ENCODE data around the gene RMRP.
"Not testable (repeated sequence)": the region's sequence is repeated elsewhere in the genome, so short reads cannot be mapped to it uniquely, and the experiment has no call there.

The RMRP gene

DNA sequence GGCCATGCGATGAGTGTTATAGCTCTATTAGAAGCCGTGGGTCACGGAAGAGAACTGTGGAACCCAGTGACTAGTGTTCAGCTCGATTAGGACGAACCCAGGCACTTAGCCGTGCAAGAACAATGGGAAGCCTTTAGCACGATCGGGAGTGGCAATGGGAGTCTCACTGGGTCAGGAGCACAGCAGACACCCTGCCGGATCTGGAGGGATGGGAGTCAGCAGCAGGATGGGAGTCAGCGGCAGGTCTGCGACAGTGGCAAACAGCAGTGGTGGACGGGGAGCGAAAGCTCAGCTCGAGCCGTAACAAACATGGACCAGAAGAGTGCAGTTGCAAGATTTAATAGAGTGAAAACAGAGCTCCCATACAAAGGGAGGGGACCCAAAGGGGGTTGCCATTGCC, 17.4 kb downstream of the RMRP start:
- DNase-seq: not testable (repeated sequence)

- DNase-seq: no peak
Observed at GRCh38 chr9:35639631-35640030, 18.2 kb downstream of the RMRP start.

DNA sequence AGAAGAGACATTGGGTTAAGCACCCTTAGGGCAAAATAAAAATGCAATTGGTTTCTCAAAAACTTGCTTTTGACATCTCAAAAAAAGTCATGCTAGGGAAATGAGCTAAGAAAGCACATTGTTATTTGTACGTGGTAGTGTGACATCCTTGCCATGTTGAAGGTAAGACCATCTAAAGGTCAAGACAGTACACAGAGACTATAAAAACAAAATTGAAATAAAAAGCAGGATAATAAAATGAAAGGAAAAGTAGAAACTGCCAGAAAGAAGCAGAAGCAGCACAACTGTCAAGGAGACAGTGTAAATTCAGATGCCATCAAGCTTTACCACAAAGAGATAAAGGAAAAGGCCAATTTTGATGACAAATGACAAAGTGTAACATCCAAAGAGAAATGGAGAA, 18.6 kb downstream of the RMRP start:
- not testable (repeated sequence) for DNase-seq

GRCh38 chr9:35638751-35639150, 19.1 kb downstream of the RMRP start:
- peak in 1 of 2 experiments; percentile 47 for DNase-seq

DNA sequence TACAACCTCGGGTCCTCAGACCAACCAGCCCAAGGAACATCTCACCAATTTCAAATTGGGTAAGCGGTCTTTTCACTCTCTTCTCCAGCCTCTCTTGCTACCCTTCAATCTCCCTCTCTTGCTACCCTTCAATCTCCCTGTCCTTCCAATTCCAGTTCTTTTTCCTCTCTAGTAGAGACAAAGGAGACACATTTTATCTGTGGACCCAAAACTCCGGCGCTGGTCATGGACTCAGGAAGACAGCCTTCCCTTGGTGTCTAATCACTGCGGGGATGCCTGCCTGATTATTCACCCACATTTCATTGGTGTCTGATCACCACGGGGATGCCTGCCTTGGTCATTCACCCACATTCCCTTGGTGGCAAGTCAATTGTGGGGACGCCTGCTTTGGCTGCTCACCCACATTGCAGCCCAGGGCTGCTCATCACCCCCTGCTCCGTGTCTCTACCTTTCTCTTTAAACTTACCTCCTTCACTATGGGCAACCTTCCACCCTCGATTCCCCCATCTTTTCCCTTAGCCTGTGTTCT, 20.3 kb downstream of the RMRP start:
- not testable (repeated sequence) for DNase-seq

DNA sequence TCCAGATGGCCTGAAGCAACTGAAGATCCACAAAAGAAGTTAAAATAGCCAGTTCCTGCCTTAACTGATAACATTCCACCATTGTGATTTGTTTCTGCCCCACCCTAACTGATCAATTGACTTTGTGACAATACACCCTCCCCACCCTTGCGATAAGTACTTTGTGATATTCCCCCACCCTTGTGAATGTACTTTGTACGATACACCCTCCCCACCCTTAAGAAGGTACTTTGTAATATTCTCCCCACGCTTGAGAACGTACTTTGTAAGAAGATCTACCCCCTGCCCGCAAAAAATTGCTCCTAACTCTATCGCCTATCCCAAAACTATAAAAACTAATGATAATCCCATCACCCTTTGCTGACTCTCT, 21.0 kb downstream of the RMRP start:
- DNase-seq: not testable (repeated sequence)

- no peak for DNase-seq
Observed at GRCh38 chr9:35636135-35636876, 21.5 kb downstream of the RMRP start.

DNA sequence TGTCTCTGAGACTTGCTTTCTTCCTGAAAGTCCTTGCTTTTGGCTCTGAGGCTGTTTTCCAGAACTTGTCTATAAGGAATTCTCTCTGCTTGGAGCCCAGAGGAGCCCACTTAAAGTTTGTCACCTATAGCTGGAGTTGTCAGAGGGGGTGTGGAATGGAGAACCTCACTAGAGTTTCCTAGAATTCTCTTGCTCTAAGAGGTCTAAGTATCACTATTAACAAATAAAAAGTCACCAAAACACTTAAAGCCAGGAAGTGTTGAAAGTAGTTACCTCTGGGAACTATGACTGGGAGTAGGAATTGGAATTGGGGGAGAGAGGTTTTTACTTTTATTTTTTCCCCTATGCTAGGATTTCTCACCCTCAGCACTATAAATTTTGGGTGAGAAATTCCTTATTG, 22.1 kb downstream of the RMRP start:
- DNase-seq: no peak

- no peak for DNase-seq
Observed at GRCh38 chr9:35629597-35629996, 28.2 kb downstream of the RMRP start.

GRCh38 chr9:35628389-35628991, 29.3 kb downstream of the RMRP start:
- DNase-seq: no peak

DNA sequence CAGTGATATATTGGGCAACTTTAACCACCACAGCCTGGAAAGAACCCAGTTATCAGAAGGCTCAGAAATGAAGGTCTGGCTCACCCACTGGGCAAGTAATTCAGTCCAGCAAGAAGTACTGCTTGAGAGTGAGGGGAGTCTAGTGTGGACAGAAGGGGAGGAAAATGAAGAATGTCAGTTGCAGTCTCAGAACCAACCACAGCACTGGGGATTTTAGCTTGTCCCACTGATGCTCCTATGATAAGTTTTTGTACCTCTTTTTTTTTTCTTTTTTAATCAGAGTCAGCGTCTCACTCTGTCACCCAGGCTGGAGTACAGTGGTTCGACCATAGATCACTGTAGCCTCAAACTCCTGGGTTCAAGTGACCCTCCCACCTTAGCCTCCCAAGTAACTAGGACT, 30.2 kb downstream of the RMRP start:
- no peak for DNase-seq

DNA sequence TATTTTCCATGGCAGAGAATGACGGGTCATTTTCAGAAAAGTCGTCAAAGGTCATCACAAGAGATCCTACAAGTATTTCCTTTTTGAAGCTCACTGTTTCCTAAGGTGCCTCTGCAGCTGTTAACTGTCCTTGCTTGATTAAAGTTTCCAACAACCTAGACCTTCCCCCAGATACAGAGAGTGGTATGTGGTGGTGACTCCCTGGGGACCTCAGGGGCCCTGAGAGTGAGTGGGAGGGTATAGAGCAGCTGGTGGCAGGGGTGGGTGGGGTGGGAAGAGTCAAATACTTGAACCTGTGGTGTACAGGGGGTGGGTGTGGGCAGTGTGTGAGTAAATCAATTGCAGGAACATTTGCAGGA, 38.0 kb downstream of the RMRP start:
- DNase-seq: peak; percentile 41 to 57

DNA sequence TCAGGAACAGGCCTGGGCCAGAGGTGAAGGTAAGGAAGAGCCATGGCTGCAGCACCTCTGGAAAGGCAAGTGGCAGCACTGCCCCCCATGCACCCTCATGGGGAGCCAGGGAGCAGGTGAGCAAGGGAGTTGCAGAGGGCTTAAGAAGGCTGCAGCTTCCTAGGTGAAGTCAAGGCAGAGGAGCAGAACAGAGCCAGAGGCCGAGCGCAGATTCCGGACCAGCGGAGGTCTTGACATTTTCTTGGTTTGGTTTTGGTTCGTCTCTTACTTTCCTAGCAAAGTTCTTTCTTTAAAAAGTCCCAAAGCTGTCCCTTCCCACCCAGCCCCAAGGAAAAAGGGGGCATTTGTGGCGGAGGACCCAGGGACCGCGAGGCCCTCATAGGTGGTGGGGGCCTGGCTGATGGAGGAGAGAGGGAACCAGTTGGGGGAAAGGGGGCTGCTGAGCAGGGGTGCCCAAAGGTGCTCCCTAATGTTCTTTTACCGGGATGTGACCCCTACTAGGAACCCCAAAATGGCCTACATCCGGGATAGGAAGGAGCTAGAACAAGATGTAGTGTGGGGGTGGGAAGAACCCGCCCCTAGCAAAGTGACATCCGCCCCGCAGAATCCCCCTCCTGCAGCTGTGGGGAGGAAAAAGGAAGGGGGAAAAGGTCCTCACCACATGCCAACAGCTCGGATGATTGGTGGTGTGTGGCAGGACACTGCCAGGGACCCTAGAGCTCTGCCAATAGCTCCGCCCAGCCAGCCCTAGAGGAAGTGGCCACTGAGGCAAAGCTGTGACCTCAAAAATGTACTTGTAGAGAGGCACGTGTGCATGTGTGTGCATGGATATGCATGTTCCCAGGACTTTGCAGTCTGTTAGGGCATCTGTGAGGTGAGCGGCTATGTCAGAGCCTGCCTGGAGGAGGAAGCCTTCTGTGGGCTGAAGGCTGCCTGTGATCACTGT, 38.7 kb downstream of the RMRP start:
- peak; percentile 68 to 72 for DNase-seq

DNA sequence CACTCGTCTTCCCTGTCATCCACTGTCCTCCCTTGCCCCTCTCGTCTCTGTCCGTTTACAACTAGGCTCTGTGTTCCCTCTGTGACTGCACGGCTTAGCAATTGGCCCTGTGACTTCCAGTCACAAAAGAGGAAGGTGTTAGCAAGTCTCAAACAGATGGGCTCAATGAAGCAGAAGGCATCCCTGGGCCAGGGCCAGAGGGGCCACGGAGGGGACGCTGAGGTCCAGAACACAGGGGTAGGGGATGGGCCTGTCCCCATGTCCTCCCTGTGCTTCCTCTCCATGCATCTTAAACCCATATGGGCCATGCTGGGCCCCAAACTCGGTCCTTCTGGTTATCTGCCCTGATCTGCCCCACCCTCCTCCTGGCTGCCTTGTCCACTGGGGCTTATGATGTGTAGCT, 39.5 kb downstream of the RMRP start, which contains the start of gene CD72:
Gene CD72, minus strand, starts transcription at position 89 of the 403 bp plus-strand sequence. CDS start 110 bp downstream, outside the sequence.
- no peak for DNase-seq

DNA sequence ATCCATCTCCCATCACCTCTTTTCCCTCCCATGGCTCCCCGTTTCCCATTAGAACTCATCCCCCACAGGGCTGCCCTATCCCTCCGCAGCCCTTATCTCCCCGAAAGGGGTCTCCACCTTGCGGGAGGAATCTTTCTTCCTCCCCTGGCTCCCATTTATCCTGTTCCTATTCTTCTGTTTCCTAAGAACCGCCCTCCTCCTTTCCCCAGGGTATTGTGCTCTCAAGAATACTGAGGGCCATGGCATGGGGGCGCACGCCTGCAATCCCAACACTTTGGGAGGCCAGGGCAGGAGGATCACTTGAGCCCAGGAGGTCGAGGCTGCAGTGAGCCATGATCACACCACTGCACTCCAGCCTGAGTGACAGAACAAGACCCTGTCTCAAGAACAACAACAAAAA, 40.3 kb downstream of the RMRP start:
- DNase-seq: no peak

DNA sequence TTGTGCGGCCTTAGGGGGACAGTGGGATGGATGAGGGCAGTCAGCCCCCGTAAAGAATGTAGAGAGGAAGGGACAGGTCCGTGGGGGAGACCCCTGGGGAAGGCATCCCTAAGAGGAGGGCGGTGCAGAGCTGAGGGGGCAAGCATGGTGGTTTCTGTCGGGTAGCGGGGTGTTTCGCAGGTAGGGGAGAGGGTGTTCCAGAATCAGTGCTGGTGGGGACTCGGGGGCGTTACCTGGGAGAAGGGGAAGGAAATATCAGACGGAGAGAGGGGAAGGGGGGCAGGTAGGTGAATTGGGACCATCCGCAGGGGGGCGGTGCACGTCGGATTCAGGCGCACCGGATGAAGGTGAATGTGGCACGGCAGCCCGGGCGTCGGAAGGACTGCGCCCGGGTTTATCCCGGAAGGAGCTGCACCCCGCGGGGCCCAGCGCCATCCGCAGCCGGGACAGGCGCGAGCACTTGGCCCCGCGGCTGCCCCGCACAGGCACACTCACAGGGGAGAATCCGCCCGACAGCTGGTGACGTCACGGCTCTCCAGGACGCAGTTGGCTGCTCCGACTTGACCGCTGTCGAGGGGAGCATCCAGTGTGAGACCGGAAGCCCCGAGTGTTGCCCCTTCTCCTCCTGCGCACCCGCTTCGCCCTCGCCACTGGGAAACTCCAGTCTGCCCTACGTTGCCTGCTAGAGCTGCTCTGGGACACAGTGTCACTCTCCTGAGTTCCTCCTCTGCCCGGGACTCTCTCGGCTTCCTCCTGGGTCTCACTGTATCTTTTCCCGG, 40.9 kb downstream of the RMRP start:
- peak; percentile 77 to 80 for DNase-seq

- DNase-seq: no peak
Observed at GRCh38 chr9:35615981-35616680, 41.7 kb downstream of the RMRP start.

DNA sequence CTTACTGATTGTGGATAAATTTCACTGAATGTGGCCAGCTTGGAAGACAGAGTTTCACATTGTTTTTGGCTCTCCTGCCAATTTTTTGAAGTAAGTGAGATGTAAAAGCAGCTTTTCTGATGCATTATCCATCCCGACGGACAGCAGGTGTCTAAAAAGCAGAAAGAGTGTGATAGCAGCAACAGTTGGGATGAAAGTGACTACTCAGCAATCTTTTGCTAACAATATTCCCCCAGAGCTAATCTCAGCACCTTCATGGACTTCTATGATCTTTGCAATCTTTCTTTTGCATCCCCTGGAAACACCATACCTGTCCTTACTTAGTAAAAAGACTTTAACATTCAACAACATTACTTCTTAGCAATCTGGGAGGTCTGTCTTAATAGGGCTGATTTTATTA, 45.0 kb downstream of the RMRP start:
- DNase-seq: no peak

DNA sequence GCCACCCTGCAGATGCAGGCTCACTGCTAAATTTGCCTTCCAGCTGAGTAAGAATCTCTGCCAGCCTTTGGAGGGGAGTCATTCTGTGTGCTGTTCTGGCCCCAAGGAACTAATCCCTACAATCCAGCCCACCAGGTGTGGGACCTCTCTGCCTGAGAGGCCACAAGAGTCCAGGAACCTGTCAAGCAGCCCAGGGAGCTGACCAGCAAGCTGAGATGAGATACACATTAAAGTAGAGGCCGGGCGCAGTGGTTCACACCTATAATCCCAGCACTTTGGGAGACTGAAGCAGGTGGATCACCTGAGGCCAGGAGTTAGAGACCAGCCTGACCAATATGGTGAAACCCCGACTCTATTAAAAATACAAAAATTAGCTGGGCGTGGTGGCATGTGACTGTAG, 45.8 kb downstream of the RMRP start:
- DNase-seq: not testable (repeated sequence)

DNA sequence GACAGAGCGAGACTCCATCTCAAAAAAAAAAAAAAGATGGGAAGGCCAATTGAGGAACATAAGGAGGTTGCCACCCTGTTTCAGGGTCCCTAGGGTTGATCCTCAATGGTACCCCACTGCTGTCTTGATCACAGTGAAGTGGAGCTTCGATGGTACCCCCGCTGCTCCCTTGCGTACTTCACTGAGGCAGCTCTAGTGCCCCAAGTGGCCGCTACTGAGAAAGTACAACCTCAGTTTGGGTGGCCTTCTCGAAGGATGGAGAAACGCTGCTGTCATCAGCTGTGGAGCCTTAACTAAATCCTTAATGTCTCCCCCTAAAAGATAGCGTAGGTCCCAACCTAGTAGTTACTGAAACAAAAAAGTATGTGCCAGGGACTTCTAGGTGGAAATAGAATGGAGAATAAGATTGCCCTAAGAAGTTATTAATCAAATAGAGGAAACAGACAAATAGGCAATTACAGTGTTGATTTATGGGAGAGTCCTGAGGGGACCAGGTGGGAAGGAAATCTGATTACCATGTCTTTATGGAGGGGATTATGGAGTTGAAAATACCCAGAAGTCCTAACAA, 46.5 kb downstream of the RMRP start:
- DNase-seq: peak; percentile 59 to 67

GRCh38 chr9:35609820-35610163, 48.0 kb downstream of the RMRP start:
- DNase-seq: no peak

Data from activated T-cell treated with anti-CD3 and anti-CD28 coated beads, Interleukin-2, amount 50 U/mL, for 48 hours (primary cell).